Lung (tissue), 12 donors: ENCODE measurements around the gene SMIM21. TPM values are rescaled to one million over a fixed set of nuclear protein-coding genes. Genes with fewer than 3 reads are reported as not detected.

Experiments used
- ATAC-seq: fragments of 200-7000 bp; cut with Tn5 transposase; one replicate; pipeline ENCODE4 v1.9.1; 2020; ENCODE audit warnings: moderate number of reproducible peaks; ENCODE audit not compliant: insufficient read depth, low FRiP score
- DNase-seq, 3 donors: peaks; one replicate each; pipeline ENCODE4 v3.0.0-alpha.2; 2013 to 2017
- H3K27ac ChIP-seq, 2 donors: one replicate each; pipeline ENCODE4 v1.5.1; 2013; ENCODE audit warnings: mild to moderate bottlenecking in 2 of 2, moderate library complexity in 2 of 2, control low read depth in 1 of 2, inconsistent platforms in 1 of 2, low read depth in 1 of 2, low read length in 1 of 2
- H3K27me3 ChIP-seq, 3 donors: one replicate each; pipeline ENCODE4 v1.5.1; 2013; ENCODE audit warnings: low read length in 2 of 3; ENCODE audit not compliant: control insufficient read depth in 3 of 3, insufficient read depth in 3 of 3
- H3K36me3 ChIP-seq, 4 donors: one replicate each; pipeline ENCODE4 v1.5.1; 2013; ENCODE audit warnings: low read length in 4 of 4, mild to moderate bottlenecking in 1 of 4, moderate library complexity in 1 of 4; ENCODE audit not compliant: control insufficient read depth in 4 of 4, insufficient read depth in 4 of 4
- H3K4me1 ChIP-seq, 5 donors: one replicate each; pipeline ENCODE4 v1.5.1; 2013; ENCODE audit warnings: low read length in 5 of 5, mild to moderate bottlenecking in 2 of 5, moderate library complexity in 1 of 5; ENCODE audit not compliant: control insufficient read depth in 5 of 5, insufficient read depth in 5 of 5
- H3K4me3 ChIP-seq: one replicate; pipeline ENCODE4 v1.5.1; 2013; ENCODE audit warnings: mild to moderate bottlenecking, control low read depth, moderate library complexity
- H3K9ac ChIP-seq, 2 donors: one replicate each; pipeline ENCODE4 v1.5.1; 2013; ENCODE audit warnings: low read length in 2 of 2, control low read depth in 1 of 2; ENCODE audit not compliant: insufficient read depth in 1 of 2
- H3K9me3 ChIP-seq, 4 donors: one replicate each; pipeline ENCODE4 v1.5.1; 2013; ENCODE audit warnings: low read length in 3 of 4, mild to moderate bottlenecking in 1 of 4, moderate library complexity in 1 of 4; ENCODE audit not compliant: control insufficient read depth in 4 of 4, insufficient read depth in 3 of 4
- WGBS, 2 donors: extraction: QIAGEN DNeasy Blood & Tissue Kit; methylation state at CpG; one replicate each; pipeline ENCODE4 v1.1.7; 2013; 5-methylcytosine and 5-hydroxymethylcytosine counted together
- polyA plus RNA-seq, 2 donors: library from polyadenylated mRNA; stranded (reverse); fragments of 200-250 nt; gene quantifications; one replicate each; pipeline ENCODE4 v1.2.1, GENCODE V29; 2013
- total RNA-seq, 2 donors: library from RNA; depleted of rRNA in 1 of 2; stranded (reverse); fragments of >200 nt in 1 of 2; gene quantifications; one replicate each; pipeline ENCODE4 v1.2.1, GENCODE V29; 2014 to 2021
- TF ChIP-seq, protein P1 (sequence below): IDR thresholded peaks from 2 replicates; pipeline ENCODE4 v1.5.1; 2012; ENCODE audit warnings: mild to moderate bottlenecking; ENCODE audit errors: control extremely low read depth, extremely low read depth
- donor health status: control.
- donor health status: control.
- donor health status: Bipolar disorder and iron deficiency.
- donor health status: healthy.
- donor health status: DM: yes; HTN: yes; CAD: no.

The SMIM21 gene
- total and polyA plus RNA-seq, 4 donors: not detected

DNA sequence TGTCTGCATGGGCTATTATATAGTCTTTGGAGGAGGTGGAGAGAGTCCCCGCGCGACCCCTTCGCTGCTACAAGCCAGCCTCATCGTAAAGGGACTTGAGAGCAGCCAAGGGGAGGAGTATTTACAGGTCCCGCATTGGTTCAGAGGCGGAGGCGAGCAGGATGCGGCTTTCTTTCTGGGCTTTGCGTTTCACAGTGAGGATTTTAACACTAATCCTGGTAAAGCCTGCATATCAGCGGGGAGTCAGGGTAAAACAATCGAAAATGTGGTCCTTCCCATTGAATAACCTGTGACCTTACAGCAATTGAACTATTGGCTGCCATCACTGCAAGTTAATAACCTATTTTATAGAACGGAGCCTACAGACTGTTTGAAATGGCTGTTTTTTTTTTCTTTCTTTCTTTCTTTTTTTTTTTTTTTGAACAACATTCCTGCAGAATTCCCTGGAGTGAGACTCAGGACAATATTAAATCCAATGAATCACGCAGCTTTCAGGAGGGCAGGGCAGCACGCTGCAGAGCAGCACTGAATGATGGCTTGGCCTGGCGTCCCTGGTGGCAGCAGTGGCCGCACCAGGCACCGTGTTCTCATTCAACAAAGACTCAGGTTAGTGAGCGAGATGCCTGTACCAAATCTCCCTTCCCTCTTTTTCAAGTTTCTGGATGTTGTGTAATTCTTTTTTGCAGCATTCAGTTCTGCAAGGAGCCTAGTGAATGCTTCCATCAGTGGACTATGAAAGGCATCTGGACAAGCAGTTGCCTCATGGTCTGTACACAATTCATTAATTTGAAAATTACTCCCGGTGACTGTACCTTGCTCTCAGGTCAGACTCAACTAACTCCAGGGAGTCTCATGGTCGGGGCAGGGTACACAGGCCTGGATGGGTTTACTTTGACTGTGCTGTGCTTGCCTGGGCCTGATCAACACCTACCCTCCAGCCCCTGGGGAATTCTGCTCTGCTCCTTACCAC lies 19.8 kb downstream of the SMIM21 start:
- no peaks in the 10 kb centered on the region for H3K4me1 ChIP-seq
- ATAC-seq: no peak
- TF ChIP-seq, protein P1, sequence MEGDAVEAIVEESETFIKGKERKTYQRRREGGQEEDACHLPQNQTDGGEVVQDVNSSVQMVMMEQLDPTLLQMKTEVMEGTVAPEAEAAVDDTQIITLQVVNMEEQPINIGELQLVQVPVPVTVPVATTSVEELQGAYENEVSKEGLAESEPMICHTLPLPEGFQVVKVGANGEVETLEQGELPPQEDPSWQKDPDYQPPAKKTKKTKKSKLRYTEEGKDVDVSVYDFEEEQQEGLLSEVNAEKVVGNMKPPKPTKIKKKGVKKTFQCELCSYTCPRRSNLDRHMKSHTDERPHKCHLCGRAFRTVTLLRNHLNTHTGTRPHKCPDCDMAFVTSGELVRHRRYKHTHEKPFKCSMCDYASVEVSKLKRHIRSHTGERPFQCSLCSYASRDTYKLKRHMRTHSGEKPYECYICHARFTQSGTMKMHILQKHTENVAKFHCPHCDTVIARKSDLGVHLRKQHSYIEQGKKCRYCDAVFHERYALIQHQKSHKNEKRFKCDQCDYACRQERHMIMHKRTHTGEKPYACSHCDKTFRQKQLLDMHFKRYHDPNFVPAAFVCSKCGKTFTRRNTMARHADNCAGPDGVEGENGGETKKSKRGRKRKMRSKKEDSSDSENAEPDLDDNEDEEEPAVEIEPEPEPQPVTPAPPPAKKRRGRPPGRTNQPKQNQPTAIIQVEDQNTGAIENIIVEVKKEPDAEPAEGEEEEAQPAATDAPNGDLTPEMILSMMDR: no peak
- no peak overlapping the region for H3K27ac ChIP-seq
- no peaks in the 10 kb centered on the region for H3K36me3 ChIP-seq
- H3K9ac ChIP-seq: no peak overlapping the region
- H3K4me3 ChIP-seq: no peak overlapping the region
- peaks cover 0 to 2% (median 0%) of the 10 kb centered on the region in 4 donors for H3K9me3 ChIP-seq
- no peaks in the 10 kb centered on the region for H3K27me3 ChIP-seq
- DNase-seq: peak in 1 of 3 donors; percentile 30
- 73 to 80% methylated on average over 21 of the region's 21 CpGs for WGBS, 2 donors

DNA sequence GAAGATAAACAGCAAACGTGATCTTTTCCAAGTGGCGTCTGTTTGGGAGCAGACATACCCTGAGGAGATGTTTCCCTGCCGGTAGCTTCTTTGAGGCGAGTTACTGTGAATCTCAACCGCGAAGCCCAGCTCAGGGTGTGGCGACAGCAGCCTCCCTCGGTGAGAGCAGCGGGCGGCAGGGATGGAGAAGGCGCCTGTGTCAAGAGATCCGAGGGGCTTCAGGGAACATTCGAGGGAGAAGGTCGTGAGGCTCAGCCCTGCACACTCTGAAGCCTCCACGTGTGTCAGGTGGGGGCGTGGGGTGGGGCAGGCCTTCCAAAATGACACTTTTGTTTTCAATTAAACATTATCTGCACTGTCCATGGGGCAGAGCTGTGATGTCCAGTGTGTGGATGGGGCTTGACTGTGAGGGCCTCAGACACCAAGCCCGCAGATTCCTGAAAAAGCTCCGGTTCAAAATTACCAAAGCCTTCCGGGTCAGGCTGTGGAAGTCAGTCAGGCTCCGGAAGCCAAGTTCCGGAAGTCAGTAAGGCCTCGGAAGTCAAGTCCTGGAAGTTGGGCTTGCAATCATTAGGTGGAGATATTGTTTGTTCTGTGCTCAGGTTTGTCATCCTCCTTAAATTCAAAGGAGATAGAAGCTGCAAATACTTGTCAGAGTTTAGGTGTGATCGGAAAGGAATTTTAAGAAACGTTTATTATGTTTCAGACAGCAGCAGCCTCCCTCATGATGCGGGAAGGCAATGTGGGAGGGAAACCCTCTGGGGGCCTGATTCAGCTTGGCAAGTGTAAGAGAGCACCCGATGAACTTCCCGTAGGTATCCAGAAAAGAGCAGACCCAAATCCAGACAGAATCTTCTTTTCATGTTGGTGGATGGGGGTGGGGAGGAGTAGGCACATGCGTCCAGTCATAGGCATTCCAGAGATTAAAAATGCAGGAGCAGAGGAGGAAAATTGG lies 20.7 kb downstream of the SMIM21 start:
- 87 to 90% methylated on average over 28 of the region's 28 CpGs for WGBS, 2 donors

DNA sequence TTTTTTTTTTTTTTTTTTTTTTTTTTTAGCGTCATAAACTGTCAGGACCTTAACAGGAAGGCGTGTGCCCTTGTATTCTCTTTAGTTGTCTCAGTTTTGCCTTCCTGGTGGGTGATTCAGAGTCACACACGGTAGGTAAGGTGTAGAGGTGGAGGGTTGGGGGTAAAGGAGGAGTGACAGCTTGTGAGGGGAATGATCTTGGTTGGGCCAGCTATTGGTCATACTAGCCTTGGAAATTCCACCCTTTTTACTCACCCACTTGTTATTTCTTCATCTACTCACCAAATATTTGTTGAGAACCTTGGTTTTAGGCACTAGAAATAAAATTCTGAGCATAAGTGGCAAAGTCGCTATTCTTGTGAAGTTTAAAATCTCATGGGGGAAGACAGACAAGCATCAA lies 22.2 kb downstream of the SMIM21 start:
- no peak overlapping the region for H3K9ac ChIP-seq
- H3K27ac ChIP-seq: no peak overlapping the region
- H3K36me3 ChIP-seq: no peaks in the 10 kb centered on the region
- no peak overlapping the region for H3K4me3 ChIP-seq
- no peak for DNase-seq
- H3K4me1 ChIP-seq: no peaks in the 10 kb centered on the region
- WGBS, 2 donors: 82 to 94% methylated on average over 4 of the region's 4 CpGs
- H3K27me3 ChIP-seq: peaks cover 0 to under 1% (median 0%) of the 10 kb centered on the region in 3 donors
- TF ChIP-seq, protein P1: no peak
- no peaks in the 10 kb centered on the region for H3K9me3 ChIP-seq
- ATAC-seq: no peak

More for the DNA sequence above, 20.7 kb downstream of the SMIM21 start:
- Histone ChIP-seq H3K27ac (no peak overlapping the region), H3K4me3 (no peak overlapping the region), H3K4me1 (no peaks in the 10 kb centered on the region), H3K9me3 (no peaks in the 10 kb centered on the region), H3K36me3 (no peaks in the 10 kb centered on the region), H3K9ac (no peak overlapping the region), H3K27me3 (no peaks in the 10 kb centered on the region)
- TF ChIP-seq, protein P1: no peak
- DNase-seq (no peak), ATAC-seq (no peak)
